CD4-positive, alpha-beta T cell treated with Interleukin-15 for 4 hours (primary cell): ENCODE results near the gene HSH2D.
"Not testable (repeated sequence)": the region's sequence is repeated elsewhere in the genome, so short reads cannot be mapped to it uniquely, and the experiment has no call there.

Experiments used
- DNase-seq: peaks from one replicate; pipeline ENCODE4 v3.0.0-alpha.2; 2020; ENCODE audit warnings: low spot score

Gene HSH2D

GRCh38 chr19:16143399-16144215 lies at the start of gene HSH2D:
TSS of gene HSH2D (plus strand) at chr19:16143685. CDS start at chr19:16148751, 5,066 bp downstream.
- DNase-seq = peak; percentile 79

- no peak for DNase-seq
These were observed 49.0 kb upstream of the HSH2D start for GRCh38 chr19:16094360-16095070.

GRCh38 chr19:16095071-16095571 lies 48.4 kb upstream of the HSH2D start:
- DNase-seq = no peak

- no peak for DNase-seq
These were observed 47.1 kb upstream of the HSH2D start for GRCh38 chr19:16096280-16096855.

GRCh38 chr19:16098416-16098768 lies 45.1 kb upstream of the HSH2D start:
- DNase-seq = no peak

GRCh38 chr19:16098821-16099220 lies 44.7 kb upstream of the HSH2D start:
- DNase-seq = no peak

- DNase-seq = not testable (repeated sequence)
These were observed 44.0 kb upstream of the HSH2D start for GRCh38 chr19:16099314-16099965.

- no peak for DNase-seq
These were observed 43.0 kb upstream of the HSH2D start for GRCh38 chr19:16100524-16100923.

- DNase-seq = no peak
These were observed 38.8 kb upstream of the HSH2D start for GRCh38 chr19:16104722-16105121.

- DNase-seq = no peak
These were observed 37.4 kb upstream of the HSH2D start for GRCh38 chr19:16106121-16106520.

- peak; percentile 99 for DNase-seq
These were observed 32.2 kb upstream of the HSH2D start, which contains the start of gene RAB8A for GRCh38 chr19:16111160-16111908. TSS of gene RAB8A (plus strand) at chr19:16111889. CDS start at chr19:16111902, 13 bp downstream.

- DNase-seq = no peak
These were observed 31.4 kb upstream of the HSH2D start for GRCh38 chr19:16111909-16112752.

GRCh38 chr19:16112778-16113177 lies 30.7 kb upstream of the HSH2D start:
- DNase-seq = no peak

GRCh38 chr19:16113727-16114126 lies 29.8 kb upstream of the HSH2D start:
- DNase-seq = no peak

- no peak for DNase-seq
These were observed 28.0 kb upstream of the HSH2D start for GRCh38 chr19:16115301-16116039.

- no peak for DNase-seq
These were observed 27.4 kb upstream of the HSH2D start for GRCh38 chr19:16116067-16116466.

- no peak for DNase-seq
These were observed 25.9 kb upstream of the HSH2D start for GRCh38 chr19:16117594-16118033.

GRCh38 chr19:16118489-16119033 lies 24.9 kb upstream of the HSH2D start:
- peak; percentile 20 for DNase-seq

GRCh38 chr19:16119075-16119857 lies 24.2 kb upstream of the HSH2D start:
- DNase-seq = peak; percentile 57
